Endodermal cell (in vitro differentiated cells): Measurements from ENCODE around the gene C1QTNF8. TPM values are rescaled to one million over a fixed set of nuclear protein-coding genes. Genes with fewer than 3 reads are reported as not detected.

Source experiments
- DNase-seq: peaks from one replicate; pipeline ENCODE4 v3.0.0-alpha.2; 2017
- H3K27ac ChIP-seq: 2 replicates; pipeline ENCODE4 v1.5.1; 2013; ENCODE audit warnings: mild to moderate bottlenecking, low read depth, low read length, moderate library complexity
- H3K27me3 ChIP-seq: 2 replicates; pipeline ENCODE4 v1.6.1; 2013; ENCODE audit warnings: mild to moderate bottlenecking, low read length, moderate library complexity; ENCODE audit not compliant: insufficient read depth, control insufficient read depth, poor library complexity, severe bottlenecking
- H3K36me3 ChIP-seq: 2 replicates; pipeline ENCODE4 v1.7.0; 2013; ENCODE audit warnings: mild to moderate bottlenecking, low read length, moderate library complexity; ENCODE audit not compliant: control insufficient read depth, insufficient read depth
- H3K4me1 ChIP-seq: one replicate; pipeline ENCODE4 v1.7.0; 2013; ENCODE audit warnings: low read length; ENCODE audit not compliant: control insufficient read depth, insufficient read depth
- H3K4me3 ChIP-seq: 2 replicates; pipeline ENCODE4 v1.5.1; 2013; ENCODE audit warnings: mild to moderate bottlenecking, low read length, moderate library complexity
- H3K9ac ChIP-seq: 2 replicates; pipeline ENCODE4 v1.6.1; 2013; ENCODE audit warnings: mild to moderate bottlenecking, low read length, moderate library complexity; ENCODE audit not compliant: poor library complexity, severe bottlenecking; ENCODE audit errors: extremely low read depth
- H3K9me3 ChIP-seq: 2 replicates; pipeline ENCODE4 v1.6.1; 2013; ENCODE audit warnings: mild to moderate bottlenecking, low read length, moderate library complexity; ENCODE audit not compliant: control insufficient read depth
- H3K27ac Mint-ChIP-seq: 2 replicates; pipeline ENCODE4 v1.8.0; 2020; ENCODE audit warnings: mixed read lengths
- H3K27me3 Mint-ChIP-seq: 2 replicates; pipeline ENCODE4 v1.8.0; 2021; ENCODE audit warnings: mild to moderate bottlenecking, mixed read lengths; ENCODE audit not compliant: insufficient read depth
- H3K36me3 Mint-ChIP-seq: 2 replicates; pipeline ENCODE4 v1.8.0; 2020; ENCODE audit warnings: low read depth, mixed read lengths
- H3K4me1 Mint-ChIP-seq: 2 replicates; pipeline ENCODE4 v1.8.0; 2020; ENCODE audit warnings: mixed read lengths
- H3K4me3 Mint-ChIP-seq: 2 replicates; pipeline ENCODE4 v1.8.0; 2020; ENCODE audit warnings: mild to moderate bottlenecking, moderate library complexity, mixed read lengths
- H3K9me3 Mint-ChIP-seq: 2 replicates; pipeline ENCODE4 v1.8.0; 2020; ENCODE audit warnings: mild to moderate bottlenecking, mixed read lengths
- WGBS, 2 experiments: methylation state at CpG; one replicate each; pipeline versions ENCODE4 v1.1.5 to v1.1.7; 2013; ENCODE audit warnings: missing lambda C conversion rate in 2 of 2, mixed read lengths in 1 of 2; ENCODE audit not compliant: insufficient coverage in 1 of 2, insufficient read length in 1 of 2; 5-methylcytosine and 5-hydroxymethylcytosine counted together
- total RNA-seq, 2 donors: library from RNA; stranded (reverse); fragmentation: NEBNext Ultra II Directional in 1 of 2; extraction: Animal tissue kit (Norgen Biotek cat#: 25700) in 1 of 2; gene quantifications; 2 replicates in 1 of 2; 3 replicates in 1 of 2; pipeline ENCODE4 v1.2.1, GENCODE V29; 2021
- TF ChIP-seq, protein P1 (sequence below): fragments of 200-600 bp; sonication (generic); conservative IDR thresholded peaks from 2 replicates; pipeline ENCODE4 v1.5.0; 2021; ENCODE audit warnings: antibody characterized with exemption, mild to moderate bottlenecking

C1QTNF8 gene
- total RNA-seq, 2 donors from 2014 or later: 0.15 to 0.20 TPM

DNA sequence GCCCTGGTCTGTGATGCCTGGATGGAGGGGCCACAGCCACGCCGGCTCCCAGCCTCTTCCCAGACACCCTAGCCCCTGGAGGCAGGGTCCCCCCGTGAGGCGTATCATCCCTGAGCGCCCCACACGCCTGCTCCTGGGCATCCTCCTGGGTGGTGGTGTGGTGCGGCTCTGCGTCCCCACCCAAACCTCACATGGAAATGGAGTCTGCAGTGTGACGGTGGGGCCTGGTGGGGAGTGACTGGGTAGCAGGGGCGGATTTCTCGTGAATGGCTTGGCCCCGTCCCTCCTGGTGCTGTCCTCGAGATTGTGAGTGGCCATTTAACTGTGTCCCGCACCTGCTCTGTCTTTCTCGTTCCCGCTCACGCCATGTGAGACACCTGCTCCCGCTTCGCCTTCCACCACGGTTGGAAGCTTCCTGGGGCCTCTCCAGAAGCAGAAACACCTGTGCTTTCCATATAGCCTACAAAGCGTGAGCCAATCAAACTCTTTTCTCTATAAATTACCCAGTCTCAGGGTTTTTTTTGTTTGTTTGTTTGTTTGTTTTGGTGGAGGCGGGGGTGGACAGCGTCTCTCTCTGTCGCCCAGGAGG, 29.4 kb downstream of the C1QTNF8 start:
- H3K27me3 ChIP-seq: peaks cover 1% of the 10 kb centered on the region
- Mint-ChIP-seq H3K4me3 (no peak overlapping the region), H3K9me3 (no peaks in the 10 kb centered on the region), H3K4me1 (no peaks in the 10 kb centered on the region), H3K36me3 (no peaks in the 10 kb centered on the region), H3K27ac (no peak overlapping the region), H3K27me3 (peaks cover 2% of the 10 kb centered on the region)
- H3K4me3 ChIP-seq: no peak overlapping the region
- DNase-seq: no peak
- H3K36me3 ChIP-seq: no peaks in the 10 kb centered on the region
- H3K27ac ChIP-seq: no peak overlapping the region
- H3K9ac ChIP-seq: no peak overlapping the region
- peaks cover 5% of the 10 kb centered on the region for H3K4me1 ChIP-seq
- TF ChIP-seq, protein P1, sequence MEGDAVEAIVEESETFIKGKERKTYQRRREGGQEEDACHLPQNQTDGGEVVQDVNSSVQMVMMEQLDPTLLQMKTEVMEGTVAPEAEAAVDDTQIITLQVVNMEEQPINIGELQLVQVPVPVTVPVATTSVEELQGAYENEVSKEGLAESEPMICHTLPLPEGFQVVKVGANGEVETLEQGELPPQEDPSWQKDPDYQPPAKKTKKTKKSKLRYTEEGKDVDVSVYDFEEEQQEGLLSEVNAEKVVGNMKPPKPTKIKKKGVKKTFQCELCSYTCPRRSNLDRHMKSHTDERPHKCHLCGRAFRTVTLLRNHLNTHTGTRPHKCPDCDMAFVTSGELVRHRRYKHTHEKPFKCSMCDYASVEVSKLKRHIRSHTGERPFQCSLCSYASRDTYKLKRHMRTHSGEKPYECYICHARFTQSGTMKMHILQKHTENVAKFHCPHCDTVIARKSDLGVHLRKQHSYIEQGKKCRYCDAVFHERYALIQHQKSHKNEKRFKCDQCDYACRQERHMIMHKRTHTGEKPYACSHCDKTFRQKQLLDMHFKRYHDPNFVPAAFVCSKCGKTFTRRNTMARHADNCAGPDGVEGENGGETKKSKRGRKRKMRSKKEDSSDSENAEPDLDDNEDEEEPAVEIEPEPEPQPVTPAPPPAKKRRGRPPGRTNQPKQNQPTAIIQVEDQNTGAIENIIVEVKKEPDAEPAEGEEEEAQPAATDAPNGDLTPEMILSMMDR: no peak
- H3K9me3 ChIP-seq: no peaks in the 10 kb centered on the region
- 89 to 91% methylated on average over 12 to 24 of the region's 24 CpGs for WGBS, 2 experiments

DNA sequence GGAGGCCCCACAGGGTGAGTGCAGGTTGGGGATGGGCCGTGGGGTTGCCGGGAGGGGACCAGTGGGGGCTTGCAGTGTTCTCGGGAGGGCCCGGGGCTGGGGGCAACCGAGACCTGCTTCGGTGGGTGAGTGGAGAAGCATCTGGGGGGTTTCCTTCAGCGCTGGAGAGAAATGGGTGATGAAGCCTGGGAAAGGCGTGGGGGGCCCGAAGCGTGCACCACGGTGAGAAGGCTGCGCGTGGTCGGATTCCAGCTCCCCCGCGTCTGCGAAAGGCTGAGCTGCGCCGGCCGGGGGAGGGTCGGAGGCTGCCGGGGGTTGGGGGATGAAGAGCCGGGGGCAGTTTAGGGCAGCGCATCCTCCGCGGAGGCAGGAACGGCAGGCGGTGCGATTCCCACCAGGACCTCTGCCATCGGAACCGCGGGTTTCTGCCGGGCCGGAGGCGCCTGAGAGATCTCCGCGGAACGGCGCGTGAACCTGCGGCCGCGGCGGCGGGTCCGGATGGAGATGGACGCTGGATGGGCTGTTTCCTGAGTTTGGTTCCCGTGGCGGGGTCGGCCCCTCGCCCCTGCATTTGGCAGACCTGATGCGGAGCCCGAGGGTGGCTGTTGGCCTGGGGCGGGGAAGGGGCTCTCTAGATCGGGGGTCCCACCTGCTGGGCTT, 30.4 kb downstream of the C1QTNF8 start:
- no peak overlapping the region for H3K9ac ChIP-seq
- TF ChIP-seq, protein P1: no peak
- H3K36me3 ChIP-seq: no peaks in the 10 kb centered on the region
- H3K27me3 Mint-ChIP-seq: peaks cover 2% of the 10 kb centered on the region
- H3K4me3 ChIP-seq: no peak overlapping the region
- no peaks in the 10 kb centered on the region for H3K4me1 Mint-ChIP-seq
- H3K9me3 ChIP-seq: no peaks in the 10 kb centered on the region
- H3K27ac ChIP-seq: no peak overlapping the region
- H3K27ac Mint-ChIP-seq: no peak overlapping the region
- no peaks in the 10 kb centered on the region for H3K27me3 ChIP-seq
- no peaks in the 10 kb centered on the region for H3K36me3 Mint-ChIP-seq
- whole genome bisulfite sequencing, 2 experiments: 91 to 97% methylated on average over 30 to 55 of the region's 55 CpGs
- no peaks in the 10 kb centered on the region for H3K9me3 Mint-ChIP-seq
- DNase-seq: no peak
- H3K4me3 Mint-ChIP-seq: no peak overlapping the region
- H3K4me1 ChIP-seq: peaks cover 5% of the 10 kb centered on the region

DNA sequence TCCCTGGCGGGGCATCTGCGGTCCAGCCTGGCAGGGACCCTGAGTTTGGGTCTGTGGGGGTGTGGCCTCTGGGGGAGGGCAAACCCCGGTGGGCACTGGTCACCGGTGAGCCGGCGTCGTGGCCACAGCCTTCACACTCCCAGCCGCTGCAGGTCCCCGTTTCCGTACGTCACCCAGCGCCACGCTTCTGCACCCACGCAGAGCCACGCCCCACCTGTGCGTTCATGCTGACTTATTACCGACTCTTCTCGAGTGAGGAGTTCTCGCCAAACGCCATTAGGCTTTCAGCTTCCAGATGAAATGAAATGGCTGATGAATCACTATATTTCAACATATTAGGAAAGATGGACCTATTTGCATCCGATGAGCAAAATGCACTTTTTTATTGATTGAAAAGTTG, 32.3 kb downstream of the C1QTNF8 start:
- no peaks in the 10 kb centered on the region for H3K36me3 ChIP-seq
- no peak for DNase-seq
- H3K4me1 Mint-ChIP-seq: no peaks in the 10 kb centered on the region
- H3K4me1 ChIP-seq: no peaks in the 10 kb centered on the region
- H3K9me3 ChIP-seq: peaks cover 6% of the 10 kb centered on the region
- H3K9ac ChIP-seq: no peak overlapping the region
- no peak overlapping the region for H3K4me3 ChIP-seq
- no peaks in the 10 kb centered on the region for H3K36me3 Mint-ChIP-seq
- no peak overlapping the region for H3K27ac ChIP-seq
- peaks cover 9% of the 10 kb centered on the region for H3K9me3 Mint-ChIP-seq
- TF ChIP-seq, protein P1: no peak
- no peaks in the 10 kb centered on the region for H3K27me3 ChIP-seq
- H3K27me3 Mint-ChIP-seq: peaks cover 2% of the 10 kb centered on the region
- H3K4me3 Mint-ChIP-seq: no peak overlapping the region
- WGBS, 2 experiments: 74 to 88% methylated on average over 8 to 21 of the region's 21 CpGs
- H3K27ac Mint-ChIP-seq: no peak overlapping the region
